Measurements from ENCODE around the gene COPZ1. TPM values are rescaled to one million over a fixed set of nuclear protein-coding genes. Genes with fewer than 3 reads are reported as not detected.

The COPZ1 gene
- total RNA-seq, 1 donor from 2014 or later = 60.3 TPM

DNA sequence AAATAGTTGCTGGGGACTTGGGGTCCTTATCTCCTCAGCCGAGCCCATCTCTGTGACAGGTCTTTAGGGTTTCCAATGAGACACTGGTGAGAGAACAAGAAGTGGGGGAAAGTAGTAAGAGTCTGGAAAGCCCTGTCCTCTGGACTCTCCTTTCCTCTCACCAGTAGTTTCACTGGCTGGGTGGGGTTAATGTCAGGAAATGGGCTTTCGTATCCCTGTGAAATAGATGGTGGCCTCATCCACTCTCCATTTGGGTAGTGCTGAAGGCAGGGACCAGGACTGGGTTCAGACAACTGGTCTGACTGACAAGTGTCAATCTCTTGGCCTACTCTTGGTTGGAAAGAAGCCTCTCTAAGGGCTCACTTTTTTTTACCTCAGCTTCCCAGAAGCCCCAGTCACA, 52.1 kb downstream of the COPZ1 start:
- Histone ChIP-seq H3K36me3 (peaks cover 0 to 8% of the 10 kb centered on the region in 2 donors), H3K9me3 (no peaks in the 10 kb centered on the region), H3K27ac (peak overlapping the region in 1 of 2 donors; percentile 10), H3K4me3 (no peak overlapping the region), H3K27me3 (no peaks in the 10 kb centered on the region), H3K4me1 (peaks cover 3 to 4% of the 10 kb centered on the region in 2 donors)
- DNase-seq (ENCODE audit: low spot score in 2 of 2) = no peak
- TF ChIP-seq, protein P1, sequence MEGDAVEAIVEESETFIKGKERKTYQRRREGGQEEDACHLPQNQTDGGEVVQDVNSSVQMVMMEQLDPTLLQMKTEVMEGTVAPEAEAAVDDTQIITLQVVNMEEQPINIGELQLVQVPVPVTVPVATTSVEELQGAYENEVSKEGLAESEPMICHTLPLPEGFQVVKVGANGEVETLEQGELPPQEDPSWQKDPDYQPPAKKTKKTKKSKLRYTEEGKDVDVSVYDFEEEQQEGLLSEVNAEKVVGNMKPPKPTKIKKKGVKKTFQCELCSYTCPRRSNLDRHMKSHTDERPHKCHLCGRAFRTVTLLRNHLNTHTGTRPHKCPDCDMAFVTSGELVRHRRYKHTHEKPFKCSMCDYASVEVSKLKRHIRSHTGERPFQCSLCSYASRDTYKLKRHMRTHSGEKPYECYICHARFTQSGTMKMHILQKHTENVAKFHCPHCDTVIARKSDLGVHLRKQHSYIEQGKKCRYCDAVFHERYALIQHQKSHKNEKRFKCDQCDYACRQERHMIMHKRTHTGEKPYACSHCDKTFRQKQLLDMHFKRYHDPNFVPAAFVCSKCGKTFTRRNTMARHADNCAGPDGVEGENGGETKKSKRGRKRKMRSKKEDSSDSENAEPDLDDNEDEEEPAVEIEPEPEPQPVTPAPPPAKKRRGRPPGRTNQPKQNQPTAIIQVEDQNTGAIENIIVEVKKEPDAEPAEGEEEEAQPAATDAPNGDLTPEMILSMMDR (IDR thresholded peaks at IDR 0.05) = no peak
- intact Hi-C loops (cut with DNase I) = no loop called here

DNA sequence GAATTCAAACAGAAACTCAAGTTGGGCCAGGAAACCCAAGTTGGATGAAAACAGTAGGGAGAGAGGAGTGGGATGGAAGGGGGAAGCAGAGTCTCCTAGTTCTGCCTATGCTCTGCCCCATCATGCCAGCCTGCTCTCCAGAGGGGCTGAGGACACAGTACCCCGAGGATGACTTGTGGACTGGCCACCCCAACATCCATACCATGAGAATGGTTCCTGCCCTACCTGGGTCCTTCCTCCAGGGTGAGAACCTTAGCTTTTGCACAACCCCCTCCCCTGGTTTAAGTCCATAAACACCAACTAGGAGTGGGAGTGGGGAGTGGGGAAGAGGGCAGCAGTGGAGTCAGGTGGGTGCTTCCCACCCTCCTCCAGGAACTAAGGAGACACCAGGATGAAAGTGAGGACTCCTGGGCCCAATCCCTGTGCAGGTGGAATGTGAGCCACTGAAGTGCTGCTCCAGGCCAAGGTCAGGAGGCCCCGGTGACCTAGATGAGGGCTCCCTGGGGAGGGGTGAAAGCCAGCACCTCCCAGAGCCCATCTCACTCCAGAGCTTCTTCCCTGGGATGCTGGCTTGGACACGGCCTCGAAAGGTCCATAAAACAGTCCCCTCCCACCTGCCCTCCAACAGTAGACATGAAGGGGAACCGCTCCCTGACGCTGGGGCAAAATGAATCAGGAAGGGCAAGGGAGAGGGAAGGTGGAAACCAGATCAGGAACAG, 53.0 kb downstream of the COPZ1 start:
- Histone ChIP-seq H3K4me3 (peak overlapping the region in 1 of 2 donors; percentile 42), H3K9me3 (no peaks in the 10 kb centered on the region), H3K27me3 (no peaks in the 10 kb centered on the region), H3K36me3 (peaks cover 0 to 8% of the 10 kb centered on the region in 2 donors), H3K4me1 (peaks cover 3 to 4% of the 10 kb centered on the region in 2 donors), H3K27ac (no peak overlapping the region)
- TF ChIP-seq, protein P1 (IDR thresholded peaks at IDR 0.05) = no peak
- DNase-seq (ENCODE audit: low spot score in 2 of 2) = no peak
- intact Hi-C loops (cut with DNase I) = no loop called here

DNA sequence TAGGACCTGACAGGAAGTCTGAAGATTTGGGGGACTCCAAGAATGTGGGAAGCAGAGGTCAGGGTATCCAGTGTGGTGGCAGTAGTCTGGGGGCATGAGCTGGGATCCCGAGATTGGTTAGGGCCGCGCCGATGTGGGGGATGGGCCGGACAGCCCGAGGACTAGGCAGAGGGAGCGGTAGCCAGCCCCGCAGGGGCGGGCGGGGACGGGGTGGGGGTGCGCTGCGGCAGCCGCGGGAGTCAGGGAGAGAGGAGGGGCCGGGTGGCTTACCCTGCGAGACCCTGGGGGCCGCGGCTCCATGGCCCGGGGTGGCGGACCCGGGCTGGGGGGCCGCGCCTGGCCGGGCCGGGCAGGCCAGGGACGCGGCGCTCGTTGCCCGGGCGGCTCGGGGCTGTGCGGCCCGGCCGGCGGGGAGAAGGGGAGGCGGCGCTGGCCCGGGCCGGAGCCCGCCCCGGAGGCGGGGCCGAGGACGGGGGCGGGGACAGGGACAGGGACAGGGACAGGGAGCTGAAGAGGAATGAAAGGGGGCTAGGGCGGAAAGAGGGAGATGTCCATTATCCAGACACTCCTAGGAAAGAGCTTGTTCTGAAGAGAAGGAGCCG, 54.0 kb downstream of the COPZ1 start:
- TF ChIP-seq, protein P1 (IDR thresholded peaks at IDR 0.05) = no peak
- H3K9me3 ChIP-seq = no peaks in the 10 kb centered on the region
- H3K27me3 ChIP-seq = no peaks in the 10 kb centered on the region
- H3K4me1 ChIP-seq = peaks cover 3 to 4% of the 10 kb centered on the region in 2 donors
- peak overlapping the region in 1 of 2 donors; percentile 75 for H3K27ac ChIP-seq
- intact Hi-C loops (cut with DNase I) = loop anchor here (1.0 kb wide), 1 partner anchor 9 kb away; no protein-coding TSS in a partner anchor
- no peak for DNase-seq (ENCODE audit: low spot score in 2 of 2)
- H3K4me3 ChIP-seq = peak overlapping the region; percentile 42 to 75
- H3K36me3 ChIP-seq = peaks cover 0 to 8% of the 10 kb centered on the region in 2 donors

DNA sequence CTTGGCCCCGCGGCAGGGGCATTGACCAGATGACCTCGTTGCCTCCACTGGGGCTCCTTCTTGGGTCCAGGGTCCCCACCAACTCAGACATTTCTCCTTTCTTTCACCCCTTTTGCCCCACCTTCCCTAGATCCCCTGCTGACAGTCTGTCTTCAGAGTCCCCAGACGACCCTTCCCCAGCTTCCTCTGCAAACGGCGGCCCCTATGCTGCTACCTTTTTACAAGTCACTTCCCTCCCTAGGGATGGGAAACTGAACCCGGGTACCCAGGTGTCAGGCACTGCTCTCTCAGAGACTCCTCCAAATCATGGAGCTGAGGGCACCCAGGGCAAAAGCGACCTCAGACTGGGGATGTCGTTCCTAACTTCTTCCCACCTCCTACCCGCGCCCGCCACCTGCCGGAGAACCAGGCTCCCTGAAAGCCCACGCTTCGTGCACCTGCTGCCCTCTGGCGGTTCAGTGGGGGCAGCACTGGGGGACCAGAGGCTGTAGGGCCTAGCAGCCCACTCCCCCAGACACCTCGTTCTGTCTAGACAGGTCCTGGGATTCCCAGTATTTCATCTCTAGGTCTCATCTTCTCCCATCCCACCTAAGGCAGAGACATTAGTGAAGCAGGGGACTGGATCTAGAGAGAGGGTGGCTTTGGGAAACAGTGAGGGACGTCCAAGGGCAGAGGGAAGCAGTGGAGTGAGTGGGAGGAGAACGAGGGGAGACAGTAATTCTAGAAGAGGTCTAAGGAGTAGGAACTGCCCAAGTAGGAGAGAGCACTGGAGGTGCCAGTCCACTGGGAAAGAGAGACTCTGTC, 54.7 kb downstream of the COPZ1 start:
- Histone ChIP-seq H3K36me3 (peaks cover 0 to 8% of the 10 kb centered on the region in 2 donors), H3K27me3 (no peaks in the 10 kb centered on the region), H3K4me1 (peaks cover 3 to 4% of the 10 kb centered on the region in 2 donors), H3K4me3 (peak overlapping the region; percentile 42 to 75), H3K27ac (peak overlapping the region in 1 of 2 donors; percentile 75), H3K9me3 (no peaks in the 10 kb centered on the region)
- DNase-seq (ENCODE audit: low spot score in 2 of 2) = peak in 1 of 2 donors; percentile 94
- TF ChIP-seq, protein P1 (IDR thresholded peaks at IDR 0.05) = peak; percentile 99 to 100 (median 100)
- intact Hi-C loops (cut with DNase I) = loop anchor here (1.0 kb wide), 1 partner anchor 9 kb away; no protein-coding TSS in a partner anchor

DNA sequence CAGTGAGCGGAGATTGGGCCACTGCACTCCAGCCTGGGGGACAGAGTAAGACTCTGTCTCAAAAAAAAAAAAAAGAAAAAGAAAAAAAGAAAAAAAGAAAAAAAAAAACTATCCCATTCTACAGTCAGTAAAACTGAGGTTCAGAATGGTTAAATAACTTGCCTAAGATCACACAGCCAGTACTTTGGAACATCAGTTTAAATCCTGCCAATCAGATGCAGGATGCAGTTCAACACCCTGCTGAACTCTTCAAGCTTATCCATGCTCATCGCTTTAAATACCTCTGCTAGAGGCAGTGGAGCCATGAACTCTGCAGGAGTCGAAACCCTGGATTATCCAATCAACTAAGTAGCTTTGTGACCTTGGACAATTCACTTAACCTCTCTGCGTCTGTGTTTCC, 56.2 kb downstream of the COPZ1 start:
- H3K27me3 ChIP-seq = no peaks in the 10 kb centered on the region
- peaks cover 3 to 4% of the 10 kb centered on the region in 2 donors for H3K4me1 ChIP-seq
- intact Hi-C loops (cut with DNase I) = no loop called here
- TF ChIP-seq, protein P1 (IDR thresholded peaks at IDR 0.05) = no peak
- no peak overlapping the region for H3K27ac ChIP-seq
- DNase-seq (ENCODE audit: low spot score in 2 of 2) = no peak
- H3K36me3 ChIP-seq = peaks cover 0 to 4% of the 10 kb centered on the region in 2 donors
- H3K9me3 ChIP-seq = no peaks in the 10 kb centered on the region
- H3K4me3 ChIP-seq = no peak overlapping the region

All from ascending aorta (tissue), 2 donors.